ENCODE measurements around the gene ARR3.
"Not testable (repeated sequence)": the region's sequence is repeated elsewhere in the genome, so short reads cannot be mapped to it uniquely, and the experiment has no call there.

ARR3 gene

GRCh38 chrX:70240751-70241150 lies 27.4 kb upstream of the ARR3 start:
- no peak overlapping the region for H3K4me3 ChIP-seq (replicated peaks; ENCODE audit: low read depth, low read length)
- TF ChIP-seq, protein P1, sequence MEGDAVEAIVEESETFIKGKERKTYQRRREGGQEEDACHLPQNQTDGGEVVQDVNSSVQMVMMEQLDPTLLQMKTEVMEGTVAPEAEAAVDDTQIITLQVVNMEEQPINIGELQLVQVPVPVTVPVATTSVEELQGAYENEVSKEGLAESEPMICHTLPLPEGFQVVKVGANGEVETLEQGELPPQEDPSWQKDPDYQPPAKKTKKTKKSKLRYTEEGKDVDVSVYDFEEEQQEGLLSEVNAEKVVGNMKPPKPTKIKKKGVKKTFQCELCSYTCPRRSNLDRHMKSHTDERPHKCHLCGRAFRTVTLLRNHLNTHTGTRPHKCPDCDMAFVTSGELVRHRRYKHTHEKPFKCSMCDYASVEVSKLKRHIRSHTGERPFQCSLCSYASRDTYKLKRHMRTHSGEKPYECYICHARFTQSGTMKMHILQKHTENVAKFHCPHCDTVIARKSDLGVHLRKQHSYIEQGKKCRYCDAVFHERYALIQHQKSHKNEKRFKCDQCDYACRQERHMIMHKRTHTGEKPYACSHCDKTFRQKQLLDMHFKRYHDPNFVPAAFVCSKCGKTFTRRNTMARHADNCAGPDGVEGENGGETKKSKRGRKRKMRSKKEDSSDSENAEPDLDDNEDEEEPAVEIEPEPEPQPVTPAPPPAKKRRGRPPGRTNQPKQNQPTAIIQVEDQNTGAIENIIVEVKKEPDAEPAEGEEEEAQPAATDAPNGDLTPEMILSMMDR (IDR thresholded peaks at IDR 0.05; ENCODE audit: low read depth, low read length, missing control alignments) = no peak
- DNase-seq (ENCODE audit: extremely low read depth, low read depth) = no peak

DNA sequence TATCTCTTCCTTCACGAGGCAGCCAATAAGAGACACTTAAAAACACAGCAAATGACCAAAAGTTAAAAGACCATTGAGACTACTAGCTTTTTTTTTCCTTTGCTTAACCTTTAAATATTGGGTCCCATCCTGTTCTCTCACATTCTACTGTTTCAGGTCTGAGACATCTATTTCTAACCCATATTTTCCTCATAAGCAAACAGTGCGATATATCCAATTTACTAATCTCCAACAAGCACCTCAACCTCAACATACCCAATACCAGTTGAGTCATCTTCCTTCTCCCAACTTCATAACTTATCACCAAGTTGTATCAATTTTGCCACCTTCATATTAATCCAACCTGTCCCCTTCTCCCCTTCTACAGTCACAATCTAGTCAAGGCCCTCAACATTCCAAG lies 26.6 kb upstream of the ARR3 start:
- H3K4me3 ChIP-seq (replicated peaks; ENCODE audit: low read depth, low read length) = no peak overlapping the region
- TF ChIP-seq, protein P1 (IDR thresholded peaks at IDR 0.05; ENCODE audit: low read depth, low read length, missing control alignments) = no peak
- no peak for DNase-seq (ENCODE audit: extremely low read depth, low read depth)

- not testable (repeated sequence) for H3K4me3 ChIP-seq (replicated peaks; ENCODE audit: low read depth, low read length)
These were observed 24.5 kb upstream of the ARR3 start for GRCh38 chrX:70243601-70244000.

GRCh38 chrX:70244881-70245280 lies 23.3 kb upstream of the ARR3 start:
- DNase-seq (ENCODE audit: extremely low read depth, low read depth) = no peak
- TF ChIP-seq, protein P1 (IDR thresholded peaks at IDR 0.05; ENCODE audit: low read depth, low read length, missing control alignments) = no peak
- H3K4me3 ChIP-seq (replicated peaks; ENCODE audit: low read depth, low read length) = no peak overlapping the region

More at GRCh38 chrX:70243601-70244000, 24.5 kb upstream of the ARR3 start:
- not testable (repeated sequence) for DNase-seq (ENCODE audit: extremely low read depth, low read depth)

DNA sequence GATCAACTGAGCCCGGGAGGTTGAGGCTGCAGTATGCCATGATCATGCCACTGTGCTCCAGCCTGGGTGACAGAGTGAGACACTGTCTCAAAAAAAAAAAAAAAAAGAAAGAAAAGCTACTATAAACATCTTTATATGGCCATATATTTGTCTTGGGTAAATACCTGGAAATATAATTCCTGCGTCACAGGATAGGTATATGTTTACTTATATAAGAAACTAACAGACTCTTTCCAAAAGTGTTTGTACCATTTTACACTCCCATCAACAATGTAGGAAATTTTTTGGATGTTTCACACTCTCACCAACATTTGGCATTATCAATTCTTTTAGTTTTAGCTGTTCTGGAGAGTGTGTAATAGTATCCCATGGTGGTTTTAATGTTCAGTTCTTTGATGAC lies 20.9 kb upstream of the ARR3 start:
- TF ChIP-seq, protein P1 (IDR thresholded peaks at IDR 0.05; ENCODE audit: low read depth, low read length, missing control alignments) = no peak
- H3K4me3 ChIP-seq (replicated peaks; ENCODE audit: low read depth, low read length) = no peak overlapping the region
- no peak for DNase-seq (ENCODE audit: extremely low read depth, low read depth)

GRCh38 chrX:70252491-70252890 lies 15.6 kb upstream of the ARR3 start:
- DNase-seq (ENCODE audit: extremely low read depth, low read depth) = no peak
- TF ChIP-seq, protein P1 (IDR thresholded peaks at IDR 0.05; ENCODE audit: low read depth, low read length, missing control alignments) = no peak
- no peak overlapping the region for H3K4me3 ChIP-seq (replicated peaks; ENCODE audit: low read depth, low read length)

DNA sequence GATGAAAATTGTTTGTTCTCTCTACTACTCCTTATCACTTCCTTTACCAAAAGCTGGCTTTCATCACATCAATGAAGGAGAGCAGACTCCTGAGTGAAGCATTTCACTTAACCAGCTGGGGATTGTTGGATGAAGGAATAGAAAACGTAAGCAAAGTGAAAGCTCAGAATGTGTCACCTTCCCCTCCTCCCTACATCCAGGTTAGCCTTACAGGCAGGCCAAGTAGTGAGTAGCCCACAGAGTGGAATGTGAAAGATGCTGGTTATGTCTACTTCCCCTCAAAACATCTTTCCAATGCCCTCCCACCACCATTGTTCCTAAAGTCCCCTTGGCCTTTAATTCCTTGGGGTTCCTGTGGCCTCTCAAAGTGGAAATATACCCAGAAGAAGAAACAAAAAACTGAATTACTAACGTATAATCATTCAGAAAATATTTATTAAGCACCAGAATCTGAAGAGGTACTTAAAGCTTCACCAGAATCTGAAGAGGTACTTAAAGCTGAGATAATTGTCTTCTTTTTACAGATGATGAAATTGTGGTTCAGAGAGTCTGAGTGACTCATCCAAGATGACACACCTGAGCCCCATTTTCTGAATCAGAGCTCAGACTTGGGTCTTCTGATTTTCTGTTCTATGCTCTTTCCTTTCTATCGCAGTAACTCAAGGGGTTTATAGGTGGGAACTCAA lies 14.6 kb upstream of the ARR3 start:
- TF ChIP-seq, protein P1 (IDR thresholded peaks at IDR 0.05; ENCODE audit: low read depth, low read length, missing control alignments) = no peak
- DNase-seq (ENCODE audit: extremely low read depth, low read depth) = no peak
- H3K4me3 ChIP-seq (replicated peaks; ENCODE audit: low read depth, low read length) = no peak overlapping the region
